Measurements from ENCODE around the gene ZSWIM3.

Gene ZSWIM3

GRCh38 chr20:45909817-45910669 lies 52.6 kb downstream of the ZSWIM3 start:
- DNase-seq (ENCODE audit: low spot score): no peak

GRCh38 chr20:45910670-45911485 lies 53.5 kb downstream of the ZSWIM3 start:
- peak; percentile 96 for DNase-seq (ENCODE audit: low spot score)

- DNase-seq (ENCODE audit: low spot score): peak; percentile 67
Measured at GRCh38 chr20:45911486-45912343, 54.3 kb downstream of the ZSWIM3 start, which contains the start of gene PLTP. Gene PLTP, minus strand, starts transcription at chr20:45912155. Its CDS starts 703 bp downstream, at chr20:45911452.

GRCh38 chr20:45912344-45912682 lies 54.9 kb downstream of the ZSWIM3 start:
- no peak for DNase-seq (ENCODE audit: low spot score)

GRCh38 chr20:45913116-45913515 lies 55.7 kb downstream of the ZSWIM3 start:
- DNase-seq (ENCODE audit: low spot score): no peak

- DNase-seq (ENCODE audit: low spot score): no peak
Measured at GRCh38 chr20:45917790-45918141, 60.4 kb downstream of the ZSWIM3 start.

GRCh38 chr20:45918182-45918737 lies 60.8 kb downstream of the ZSWIM3 start:
- no peak for DNase-seq (ENCODE audit: low spot score)

GRCh38 chr20:45918779-45919537 lies 61.5 kb downstream of the ZSWIM3 start:
- DNase-seq (ENCODE audit: low spot score): no peak

- DNase-seq (ENCODE audit: low spot score): no peak
Measured at GRCh38 chr20:45919542-45920399, 62.4 kb downstream of the ZSWIM3 start.

- no peak for DNase-seq (ENCODE audit: low spot score)
Measured at GRCh38 chr20:45920462-45921336, 63.3 kb downstream of the ZSWIM3 start.

- no peak for DNase-seq (ENCODE audit: low spot score)
Measured at GRCh38 chr20:45921337-45922189, 64.1 kb downstream of the ZSWIM3 start.

GRCh38 chr20:45924391-45925261 lies 67.2 kb downstream of the ZSWIM3 start:
- no peak for DNase-seq (ENCODE audit: low spot score)

GRCh38 chr20:45925821-45926506 lies 68.5 kb downstream of the ZSWIM3 start:
- DNase-seq (ENCODE audit: low spot score): no peak

- DNase-seq (ENCODE audit: low spot score): no peak
Measured at GRCh38 chr20:45926731-45927070, 69.3 kb downstream of the ZSWIM3 start.

- no peak for DNase-seq (ENCODE audit: low spot score)
Measured at GRCh38 chr20:45927071-45927878, 69.9 kb downstream of the ZSWIM3 start.

Data from iPS-NIHi11 (cell line).